Subcutaneous abdominal adipose tissue (tissue), 5 donors: ENCODE data around the gene CHST11.

Experiments used
- H3K27ac ChIP-seq: one replicate; pipeline ENCODE4 v1.7.0; 2013; ENCODE audit warnings: low read depth, mild to moderate bottlenecking, inconsistent platforms, low read length, moderate library complexity
- H3K27me3 ChIP-seq, 5 donors: one replicate each; pipeline ENCODE4 v1.7.0; 2013; ENCODE audit warnings: low read length in 5 of 5, inconsistent platforms in 1 of 5; ENCODE audit not compliant: control insufficient read depth in 5 of 5, insufficient read depth in 4 of 5
- H3K36me3 ChIP-seq, 5 donors: one replicate each; pipeline ENCODE4 v1.7.0; 2013; ENCODE audit warnings: low read length in 5 of 5; ENCODE audit not compliant: control insufficient read depth in 5 of 5, insufficient read depth in 5 of 5
- H3K4me1 ChIP-seq, 5 donors: one replicate each; pipeline ENCODE4 v1.7.0; 2013; ENCODE audit warnings: low read length in 5 of 5, mild to moderate bottlenecking in 3 of 5, moderate library complexity in 1 of 5; ENCODE audit not compliant: control insufficient read depth in 5 of 5, insufficient read depth in 5 of 5
- H3K4me3 ChIP-seq, 5 donors: one replicate each; pipeline ENCODE4 v1.7.0; 2013; ENCODE audit warnings: low read length in 5 of 5, low read depth in 1 of 5
- H3K9ac ChIP-seq, 5 donors: one replicate each; pipeline ENCODE4 v1.7.0; 2013; ENCODE audit warnings: low read length in 5 of 5, mild to moderate bottlenecking in 4 of 5, moderate library complexity in 3 of 5
- H3K9me3 ChIP-seq, 5 donors: one replicate each; pipeline ENCODE4 v1.7.0; 2013; ENCODE audit warnings: low read length in 5 of 5; ENCODE audit not compliant: control insufficient read depth in 5 of 5
- donor health status: healthy.
- donor health status: healthy.
- donor health status: healthy.
- donor health status: healthy.
- donor health status: healthy.

CHST11 gene

DNA sequence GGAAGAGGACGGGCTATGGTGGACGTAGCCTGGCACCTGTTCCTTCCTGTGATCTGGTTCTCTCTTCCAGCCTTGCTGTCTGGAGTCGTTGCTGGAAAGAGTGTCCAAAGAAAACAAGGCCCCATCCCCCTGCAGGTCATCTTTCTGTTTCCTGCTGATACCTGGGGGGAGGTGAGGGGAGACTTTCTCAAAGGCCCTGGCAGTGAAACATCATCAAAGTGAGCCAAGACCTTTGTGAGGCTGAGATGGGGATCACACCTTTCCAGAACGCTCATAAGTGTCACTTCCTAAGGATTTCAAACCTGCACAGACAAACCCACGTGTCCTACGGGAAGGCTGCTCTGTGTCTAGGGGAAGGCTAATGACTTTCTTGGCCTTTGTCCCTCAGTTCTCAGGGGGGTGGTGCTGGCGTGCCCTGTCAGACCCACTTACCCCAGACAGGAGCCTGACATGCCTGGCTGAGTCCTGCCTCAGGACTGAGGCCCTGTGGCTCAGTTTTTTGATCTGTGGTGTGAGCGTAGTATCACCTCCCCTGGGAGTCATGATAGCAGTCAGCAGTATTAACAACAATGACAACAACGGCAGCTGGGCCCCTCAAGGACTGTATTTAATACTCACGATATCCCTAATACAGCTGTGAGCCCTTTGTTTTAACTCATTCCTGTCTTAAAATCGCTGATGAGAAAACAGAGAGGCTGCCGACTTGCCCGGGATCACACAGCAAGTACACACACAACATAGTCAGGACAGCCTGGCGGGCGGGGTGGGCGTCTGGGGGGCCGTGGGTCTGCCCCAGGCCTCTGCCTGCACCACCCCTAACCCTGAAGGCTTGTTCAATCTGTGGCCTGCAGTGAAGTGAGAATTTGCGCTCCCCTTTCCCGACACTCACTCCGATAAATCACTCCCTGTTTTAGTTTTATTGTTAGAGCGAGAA lies 266.1 kb downstream of the CHST11 start:
- Histone ChIP-seq H3K4me3 (no peak overlapping the region), H3K27me3 (no peaks in the 10 kb centered on the region), H3K4me1 (peaks cover 4 to 30% (median 6%) of the 10 kb centered on the region in 5 donors), H3K27ac (no peak overlapping the region), H3K36me3 (no peaks in the 10 kb centered on the region), H3K9me3 (no peaks in the 10 kb centered on the region), H3K9ac (no peak overlapping the region)

DNA sequence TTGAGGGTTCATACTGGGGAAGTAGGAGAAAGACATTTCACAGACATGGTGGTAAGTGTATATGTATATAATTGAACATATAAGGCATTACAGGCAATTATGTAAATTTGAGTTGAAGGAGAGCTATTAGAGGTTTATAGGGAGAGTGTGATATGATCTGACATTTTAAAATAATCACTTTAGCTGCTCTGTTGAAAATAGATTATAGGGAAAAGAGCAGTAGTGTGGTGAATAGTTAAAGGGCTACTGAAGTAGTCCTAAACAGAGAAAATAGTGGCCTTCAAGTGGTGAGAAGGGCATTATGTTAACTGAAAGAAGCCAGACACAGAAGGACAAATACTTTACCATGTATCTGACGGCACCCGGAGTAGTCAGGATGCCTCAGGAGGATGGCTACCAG lies 267.1 kb downstream of the CHST11 start:
- Histone ChIP-seq H3K27ac (no peak overlapping the region), H3K9me3 (no peaks in the 10 kb centered on the region), H3K4me3 (no peak overlapping the region), H3K27me3 (no peaks in the 10 kb centered on the region), H3K36me3 (no peaks in the 10 kb centered on the region), H3K9ac (no peak overlapping the region), H3K4me1 (peaks cover 0 to 29% (median 6%) of the 10 kb centered on the region in 5 donors)

DNA sequence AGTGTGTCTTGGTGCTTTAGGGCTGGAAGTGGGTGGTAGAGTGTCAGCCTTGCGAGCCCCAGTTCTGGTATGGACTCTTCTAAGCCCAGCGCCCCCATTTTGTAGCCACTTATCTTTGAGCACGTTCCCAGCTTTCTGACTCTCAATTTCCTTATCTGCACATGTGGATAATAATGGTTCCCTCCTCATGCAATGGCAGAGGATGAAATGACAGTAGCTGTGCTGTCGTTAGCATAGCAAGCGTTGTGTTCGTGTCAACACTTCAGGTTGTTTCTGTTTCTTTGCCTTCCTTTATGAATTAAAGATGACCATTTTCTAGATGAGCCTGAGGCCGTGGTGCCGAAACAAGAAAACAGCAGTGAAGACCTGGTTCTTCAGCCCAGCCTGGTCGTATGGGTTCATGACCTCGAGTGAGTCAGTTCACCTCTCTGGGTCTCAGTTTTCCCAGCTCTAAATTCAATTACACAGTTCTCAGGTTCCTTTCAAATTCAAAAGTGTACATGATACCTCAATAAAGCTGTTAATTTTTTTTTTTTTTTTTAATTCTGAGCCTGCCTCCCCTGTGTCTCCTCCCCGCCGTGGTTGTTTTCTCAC lies 268.3 kb downstream of the CHST11 start:
- Histone ChIP-seq H3K27me3 (no peaks in the 10 kb centered on the region), H3K4me3 (no peak overlapping the region), H3K4me1 (peaks cover 0 to 22% (median 6%) of the 10 kb centered on the region in 5 donors), H3K27ac (no peak overlapping the region), H3K9me3 (no peaks in the 10 kb centered on the region), H3K9ac (no peak overlapping the region), H3K36me3 (no peaks in the 10 kb centered on the region)

GRCh38 chr12:104725610-104726009 lies 268.9 kb downstream of the CHST11 start:
- H3K27ac ChIP-seq, result no peak overlapping the region
- no peaks in the 10 kb centered on the region for H3K36me3 ChIP-seq
- peaks cover 0 to 18% (median 6%) of the 10 kb centered on the region in 5 donors for H3K4me1 ChIP-seq
- no peak overlapping the region for H3K4me3 ChIP-seq
- H3K9me3 ChIP-seq, result no peaks in the 10 kb centered on the region
- H3K27me3 ChIP-seq, result no peaks in the 10 kb centered on the region
- H3K9ac ChIP-seq, result no peak overlapping the region

DNA sequence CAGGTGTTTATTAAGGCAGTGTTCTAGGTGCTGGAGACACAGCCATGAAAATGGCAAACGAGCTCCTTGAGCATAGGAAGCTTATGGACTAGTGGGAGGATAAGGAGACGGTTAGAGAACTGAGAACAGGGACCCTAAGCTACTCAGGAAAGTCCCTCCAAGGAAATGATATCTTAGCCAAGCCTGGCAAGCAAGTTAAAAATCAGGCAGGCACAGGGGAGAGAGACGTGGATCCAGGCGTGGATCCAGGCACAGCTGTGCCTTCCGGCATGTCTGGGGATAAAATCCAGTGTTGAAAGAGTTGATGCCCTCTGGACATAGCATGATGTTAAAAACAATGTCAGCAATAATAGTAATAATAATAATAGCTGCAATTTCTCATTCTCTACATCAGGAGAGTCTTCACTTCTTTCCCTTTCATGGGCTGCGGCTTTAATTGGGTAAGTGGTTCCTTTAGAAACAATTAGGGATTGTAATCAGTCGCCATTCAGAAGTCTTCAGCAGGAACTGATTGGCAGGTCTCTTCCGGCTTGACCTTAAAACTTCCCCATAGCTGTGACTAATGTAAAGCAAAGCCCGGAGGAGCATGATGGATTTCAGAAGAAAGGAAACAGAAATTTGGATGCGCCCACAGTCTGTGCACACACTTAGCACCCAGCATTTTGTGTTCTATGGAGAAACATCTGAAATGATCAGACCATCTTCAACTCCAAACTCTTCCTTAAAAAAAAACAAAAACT lies 271.1 kb downstream of the CHST11 start:
- no peaks in the 10 kb centered on the region for H3K36me3 ChIP-seq
- H3K9me3 ChIP-seq, result no peaks in the 10 kb centered on the region
- no peaks in the 10 kb centered on the region for H3K27me3 ChIP-seq
- no peak overlapping the region for H3K27ac ChIP-seq
- no peak overlapping the region for H3K4me3 ChIP-seq
- H3K4me1 ChIP-seq, result peaks cover 0 to 6% (median 3%) of the 10 kb centered on the region in 5 donors
- H3K9ac ChIP-seq, result no peak overlapping the region

DNA sequence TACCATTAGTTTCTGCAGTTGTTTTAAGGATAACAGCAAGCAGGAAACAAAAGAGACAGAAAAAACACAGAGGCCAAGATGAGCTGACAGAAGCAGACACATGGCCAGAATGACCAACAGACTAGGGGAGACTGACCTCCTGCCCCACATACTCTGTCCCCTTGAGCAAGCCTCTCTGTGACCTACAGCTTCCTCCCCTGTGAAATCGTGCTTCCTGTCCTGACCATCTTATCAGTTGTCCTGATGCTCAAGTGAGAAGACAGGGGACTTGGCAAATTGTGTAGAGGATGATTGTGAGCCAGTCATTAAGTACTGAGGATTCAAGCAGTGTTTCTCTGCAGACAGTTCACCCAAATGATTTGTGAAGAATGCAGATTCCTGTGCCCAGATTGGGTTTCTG lies 272.3 kb downstream of the CHST11 start:
- no peak overlapping the region for H3K27ac ChIP-seq
- peaks cover 0 to 6% (median 2%) of the 10 kb centered on the region in 5 donors for H3K4me1 ChIP-seq
- H3K36me3 ChIP-seq, result no peaks in the 10 kb centered on the region
- H3K9me3 ChIP-seq, result no peaks in the 10 kb centered on the region
- no peak overlapping the region for H3K4me3 ChIP-seq
- no peak overlapping the region for H3K9ac ChIP-seq
- H3K27me3 ChIP-seq, result no peaks in the 10 kb centered on the region

- Histone ChIP-seq H3K27ac (no peak overlapping the region), H3K9me3 (no peaks in the 10 kb centered on the region), H3K4me3 (no peak overlapping the region), H3K27me3 (no peaks in the 10 kb centered on the region), H3K9ac (no peak overlapping the region), H3K36me3 (no peaks in the 10 kb centered on the region), H3K4me1 (peaks cover 0 to 6% (median 2%) of the 10 kb centered on the region in 5 donors)
Measured at GRCh38 chr12:104729610-104730446, 273.1 kb downstream of the CHST11 start.

DNA sequence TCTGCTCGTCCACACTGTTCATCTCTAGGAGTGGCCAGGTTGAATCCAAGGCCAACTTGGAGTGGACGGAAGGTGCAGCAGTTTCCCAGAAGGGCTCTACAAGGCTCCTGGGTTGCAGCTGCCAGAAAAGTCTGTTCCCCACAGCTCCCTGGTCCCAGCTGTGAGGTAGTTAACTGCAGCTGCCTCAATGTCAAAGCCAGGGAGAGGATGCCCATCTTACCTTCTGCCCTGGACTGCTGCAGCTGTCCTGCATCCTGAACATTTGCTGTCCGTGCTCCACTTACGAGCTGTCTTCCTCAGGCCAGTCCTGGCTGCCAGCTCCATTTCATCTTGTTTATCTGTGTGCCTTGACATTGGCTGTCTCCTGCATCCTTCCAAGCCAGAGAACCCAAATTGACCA lies 274.0 kb downstream of the CHST11 start:
- no peaks in the 10 kb centered on the region for H3K9me3 ChIP-seq
- H3K27ac ChIP-seq, result no peak overlapping the region
- no peaks in the 10 kb centered on the region for H3K36me3 ChIP-seq
- H3K27me3 ChIP-seq, result no peaks in the 10 kb centered on the region
- no peak overlapping the region for H3K9ac ChIP-seq
- H3K4me3 ChIP-seq, result no peak overlapping the region
- peaks cover 0 to 9% (median 2%) of the 10 kb centered on the region in 5 donors for H3K4me1 ChIP-seq

- peaks cover 2 to 11% (median 7%) of the 10 kb centered on the region in 5 donors for H3K4me1 ChIP-seq
- H3K4me3 ChIP-seq, result no peak overlapping the region
- no peak overlapping the region for H3K9ac ChIP-seq
- no peaks in the 10 kb centered on the region for H3K9me3 ChIP-seq
- H3K27ac ChIP-seq, result no peak overlapping the region
- H3K36me3 ChIP-seq, result no peaks in the 10 kb centered on the region
- no peaks in the 10 kb centered on the region for H3K27me3 ChIP-seq
Measured at GRCh38 chr12:104733717-104734175, 277.0 kb downstream of the CHST11 start.
